ENCODE data around the gene DPP9. TPM values are rescaled to one million over a fixed set of nuclear protein-coding genes. Genes with fewer than 3 reads are reported as not detected.

The DPP9 gene
- total RNA-seq, 2 donors from 2014 or later, result 36.8 to 48.8 TPM

- peaks cover 3% of the 10 kb centered on the region for H3K27me3 ChIP-seq (ENCODE audit: control insufficient read depth, insufficient read depth, low read length, poor library complexity, severe bottlenecking)
- peaks cover 5% of the 10 kb centered on the region for H3K4me1 ChIP-seq (ENCODE audit: control insufficient read depth, insufficient read depth, low read length)
- TF ChIP-seq CTCF (conservative IDR thresholded peaks at IDR 0.05), result no peak
- no peak overlapping the region for H3K9ac ChIP-seq (ENCODE audit: extremely low read depth, low read length, poor library complexity, severe bottlenecking)
- Mint-ChIP-seq H3K36me3 (ENCODE audit: low read depth) (no peaks in the 10 kb centered on the region), H3K9me3 (peaks cover under 1% of the 10 kb centered on the region), H3K27me3 (ENCODE audit: insufficient read depth) (peaks cover 15% of the 10 kb centered on the region), H3K27ac (no peak overlapping the region), H3K4me1 (peaks cover 7% of the 10 kb centered on the region), H3K4me3 (no peak overlapping the region)
- no peaks in the 10 kb centered on the region for H3K9me3 ChIP-seq (ENCODE audit: control insufficient read depth, low read length)
- H3K27ac ChIP-seq (ENCODE audit: low read depth, low read length), result no peak overlapping the region
- H3K36me3 ChIP-seq (ENCODE audit: control insufficient read depth, insufficient read depth, low read length), result no peaks in the 10 kb centered on the region
- H3K4me3 ChIP-seq (ENCODE audit: low read length), result no peak overlapping the region
- no peak for DNase-seq
- WGBS, 2 experiments (ENCODE audit: insufficient coverage in 1 of 2, insufficient read length in 1 of 2), result 97 to 100% methylated on average over 4 to 11 of the region's 11 CpGs
Observed at GRCh38 chr19:4638317-4638716, 85.3 kb downstream of the DPP9 start.

- Mint-ChIP-seq H3K4me3 (peak overlapping the region; percentile 50), H3K9me3 (peaks cover 1% of the 10 kb centered on the region), H3K36me3 (ENCODE audit: low read depth) (no peaks in the 10 kb centered on the region), H3K27me3 (ENCODE audit: insufficient read depth) (peaks cover 21% of the 10 kb centered on the region), H3K27ac (no peak overlapping the region), H3K4me1 (peaks cover 8% of the 10 kb centered on the region)
- no peak for DNase-seq
- peaks cover 3% of the 10 kb centered on the region for H3K27me3 ChIP-seq (ENCODE audit: control insufficient read depth, insufficient read depth, low read length, poor library complexity, severe bottlenecking)
- no peak overlapping the region for H3K9ac ChIP-seq (ENCODE audit: extremely low read depth, low read length, poor library complexity, severe bottlenecking)
- no peak overlapping the region for H3K4me3 ChIP-seq (ENCODE audit: low read length)
- TF ChIP-seq CTCF (conservative IDR thresholded peaks at IDR 0.05), result no peak
- 79% methylated on average over 3 to 8 of the region's 8 CpGs for WGBS, 2 experiments (ENCODE audit: insufficient coverage in 1 of 2, insufficient read length in 1 of 2)
- no peaks in the 10 kb centered on the region for H3K9me3 ChIP-seq (ENCODE audit: control insufficient read depth, low read length)
- H3K4me1 ChIP-seq (ENCODE audit: control insufficient read depth, insufficient read depth, low read length), result peaks cover 5% of the 10 kb centered on the region
- no peak overlapping the region for H3K27ac ChIP-seq (ENCODE audit: low read depth, low read length)
- H3K36me3 ChIP-seq (ENCODE audit: control insufficient read depth, insufficient read depth, low read length), result no peaks in the 10 kb centered on the region
Observed at GRCh38 chr19:4636761-4637160, 86.9 kb downstream of the DPP9 start.

- peak overlapping the region; percentile 71 for H3K4me3 ChIP-seq (ENCODE audit: low read length)
- H3K27me3 ChIP-seq (ENCODE audit: control insufficient read depth, insufficient read depth, low read length, poor library complexity, severe bottlenecking), result peaks cover 4% of the 10 kb centered on the region
- H3K9me3 ChIP-seq (ENCODE audit: control insufficient read depth, low read length), result no peaks in the 10 kb centered on the region
- H3K4me1 Mint-ChIP-seq, result peaks cover 8% of the 10 kb centered on the region
- H3K27ac ChIP-seq (ENCODE audit: low read depth, low read length), result no peak overlapping the region
- peak; percentile 98 for TF ChIP-seq CTCF (conservative IDR thresholded peaks at IDR 0.05)
- WGBS, 2 experiments (ENCODE audit: insufficient coverage in 1 of 2, insufficient read length in 1 of 2), result 1 to 4% methylated on average over 22 to 43 of the region's 43 CpGs
- H3K27ac Mint-ChIP-seq, result no peak overlapping the region
- H3K27me3 Mint-ChIP-seq (ENCODE audit: insufficient read depth), result peaks cover 23% of the 10 kb centered on the region
- H3K4me1 ChIP-seq (ENCODE audit: control insufficient read depth, insufficient read depth, low read length), result peaks cover 5% of the 10 kb centered on the region
- peak overlapping the region; percentile 50 for H3K4me3 Mint-ChIP-seq
- no peaks in the 10 kb centered on the region for H3K36me3 ChIP-seq (ENCODE audit: control insufficient read depth, insufficient read depth, low read length)
- no peaks in the 10 kb centered on the region for H3K36me3 Mint-ChIP-seq (ENCODE audit: low read depth)
- peak; percentile 92 for DNase-seq
- H3K9me3 Mint-ChIP-seq, result peaks cover 1% of the 10 kb centered on the region
- no peak overlapping the region for H3K9ac ChIP-seq (ENCODE audit: extremely low read depth, low read length, poor library complexity, severe bottlenecking)
Observed at GRCh38 chr19:4636151-4636717, 87.4 kb downstream of the DPP9 start.
